Smooth muscle cell (in vitro differentiated cells): Measurements from ENCODE around the gene CACNA1I. TPM values are rescaled to one million over a fixed set of nuclear protein-coding genes. Genes with fewer than 3 reads are reported as not detected.

Experiments used
- DNase-seq: peaks from one replicate; lab custom pipeline; 2025; ENCODE audit not compliant: unreplicated experiment; lab: John Stamatoyannopoulos, UW
- H2AFZ ChIP-seq: fragments of 200-600 bp; sonication (generic); 2 replicates; pipeline ENCODE4 v1.6.0; 2016; ENCODE audit warnings: antibody characterized with exemption, low read depth, mild to moderate bottlenecking
- H3F3A ChIP-seq: fragments of 200-600 bp; sonication (generic); 2 replicates; pipeline ENCODE4 v1.6.0; 2017; ENCODE audit warnings: antibody characterized with exemption, low read depth
- H3K27ac ChIP-seq: fragments of 200-600 bp; sonication (generic); 2 replicates; pipeline ENCODE4 v1.5.1; 2016; ENCODE audit warnings: low read depth, mild to moderate bottlenecking
- H3K27me3 ChIP-seq: fragments of 200-600 bp; sonication (generic); 2 replicates; pipeline ENCODE4 v1.6.1; 2016; ENCODE audit warnings: low read depth, mild to moderate bottlenecking
- H3K36me3 ChIP-seq: fragments of 200-600 bp; sonication (generic); 2 replicates; pipeline ENCODE4 v1.5.1; 2016; ENCODE audit warnings: low read depth
- H3K4me1 ChIP-seq: fragments of 200-600 bp; sonication (generic); 2 replicates; pipeline ENCODE4 v1.5.1; 2016; ENCODE audit warnings: low read depth
- H3K4me2 ChIP-seq: fragments of 200-600 bp; sonication (generic); 2 replicates; pipeline ENCODE4 v1.6.0; 2016; ENCODE audit warnings: mild to moderate bottlenecking
- H3K4me3 ChIP-seq: fragments of 200-600 bp; sonication (generic); 2 replicates; pipeline ENCODE4 v1.5.1; 2016; ENCODE audit warnings: mild to moderate bottlenecking
- H3K79me2 ChIP-seq: fragments of 200-600 bp; sonication (generic); 2 replicates; pipeline ENCODE4 v1.6.0; 2016; ENCODE audit warnings: low read depth, mild to moderate bottlenecking
- H3K9ac ChIP-seq: fragments of 200-600 bp; sonication (generic); 2 replicates; pipeline ENCODE4 v1.6.0; 2016; ENCODE audit warnings: low read depth
- H3K9me3 ChIP-seq: fragments of 200-600 bp; sonication (generic); replicated peaks from 2 replicates; pipeline ENCODE4 v1.5.1; 2016; ENCODE audit warnings: low read depth
- H4K20me1 ChIP-seq: fragments of 200-600 bp; sonication (generic); 2 replicates; pipeline ENCODE4 v1.6.0; 2016; ENCODE audit warnings: low read depth
- CTCF ChIP-seq: fragments of 200-600 bp; sonication (generic); IDR thresholded peaks from 2 replicates; pipeline ENCODE4 v1.5.1; 2017; ENCODE audit warnings: borderline replicate concordance, mild to moderate bottlenecking, antibody characterized with exemption; ENCODE audit not compliant: insufficient read depth, poor library complexity, severe bottlenecking
- WGBS: methylation state at CpG from one replicate; pipeline ENCODE4 v1.1.7; 2016; ENCODE audit warnings: low lambda C conversion rate; 5-methylcytosine and 5-hydroxymethylcytosine counted together
- polyA plus RNA-seq: library from polyadenylated mRNA; unstranded; fragments of >200 nt; fragmentation: Nextera tagmentation; extraction: Ambion mirVana; gene quantifications from 2 replicates; pipeline ENCODE4 v1.2.1, GENCODE V29; 2016
- total RNA-seq: library from RNA; depleted of rRNA; stranded (reverse); fragments of >200 nt; gene quantifications from 2 replicates; pipeline ENCODE4 v1.2.3, GENCODE V29; 2014

CACNA1I gene
- total and polyA plus RNA-seq, 2 experiments from 2014 or later, result not detected

- DNase-seq, result no peak
- H3K4me2 ChIP-seq, result no peak overlapping the region
- H3F3A ChIP-seq, result no peaks in the 10 kb centered on the region
- H4K20me1 ChIP-seq, result no peaks in the 10 kb centered on the region
- TF ChIP-seq CTCF, result no peak
- no peak overlapping the region for H3K4me3 ChIP-seq
- peaks cover 34% of the 10 kb centered on the region for H3K27me3 ChIP-seq
- no peaks in the 10 kb centered on the region for H3K79me2 ChIP-seq
- no peaks in the 10 kb centered on the region for H3K36me3 ChIP-seq
- 36% methylated on average over 28 of the region's 36 CpGs for WGBS
- H3K9me3 ChIP-seq, result no peaks in the 10 kb centered on the region
- H3K9ac ChIP-seq, result no peak overlapping the region
- no peak overlapping the region for H3K27ac ChIP-seq
- H3K4me1 ChIP-seq, result no peaks in the 10 kb centered on the region
- no peak overlapping the region for H2AFZ ChIP-seq
These were observed 27.7 kb downstream of the CACNA1I start for GRCh38 chr22:39598017-39598965.

GRCh38 chr22:39600491-39601179 is 30.1 kb downstream of the CACNA1I start:
- H3K36me3 ChIP-seq, result no peaks in the 10 kb centered on the region
- no peaks in the 10 kb centered on the region for H3F3A ChIP-seq
- DNase-seq, result no peak
- H3K4me1 ChIP-seq, result no peaks in the 10 kb centered on the region
- no peak overlapping the region for H3K27ac ChIP-seq
- H3K27me3 ChIP-seq, result peaks cover 34% of the 10 kb centered on the region
- H3K9ac ChIP-seq, result no peak overlapping the region
- no peaks in the 10 kb centered on the region for H4K20me1 ChIP-seq
- no peaks in the 10 kb centered on the region for H3K9me3 ChIP-seq
- H3K4me3 ChIP-seq, result no peak overlapping the region
- H2AFZ ChIP-seq, result no peak overlapping the region
- no peak overlapping the region for H3K4me2 ChIP-seq
- 88% methylated on average over 18 of the region's 18 CpGs for WGBS
- TF ChIP-seq CTCF, result no peak
- no peaks in the 10 kb centered on the region for H3K79me2 ChIP-seq

- H3K4me3 ChIP-seq, result no peak overlapping the region
- H4K20me1 ChIP-seq, result no peaks in the 10 kb centered on the region
- H3K9ac ChIP-seq, result no peak overlapping the region
- no peak for TF ChIP-seq CTCF
- no peaks in the 10 kb centered on the region for H3F3A ChIP-seq
- H3K9me3 ChIP-seq, result no peaks in the 10 kb centered on the region
- no peaks in the 10 kb centered on the region for H3K4me1 ChIP-seq
- H3K4me2 ChIP-seq, result no peak overlapping the region
- 78% methylated on average over 9 of the region's 9 CpGs for WGBS
- no peaks in the 10 kb centered on the region for H3K36me3 ChIP-seq
- no peak overlapping the region for H2AFZ ChIP-seq
- no peaks in the 10 kb centered on the region for H3K79me2 ChIP-seq
- H3K27me3 ChIP-seq, result peaks cover 34% of the 10 kb centered on the region
- no peak for DNase-seq
- H3K27ac ChIP-seq, result no peak overlapping the region
These were observed 30.6 kb downstream of the CACNA1I start for GRCh38 chr22:39601180-39601535.
